ENCODE data around the gene BFSP2. TPM values are rescaled to one million over a fixed set of nuclear protein-coding genes. Genes with fewer than 3 reads are reported as not detected.
A peak's percentile ranks its signal among the peaks of the same experiment; 100 is the strongest.
"Not testable (repeated sequence)": the region's sequence is repeated elsewhere in the genome, so short reads cannot be mapped to it uniquely, and the experiment has no call there.

BFSP2 gene
- total RNA-seq, 2 experiments from 2014 or later = 0.33 TPM; not detected in 1

DNA sequence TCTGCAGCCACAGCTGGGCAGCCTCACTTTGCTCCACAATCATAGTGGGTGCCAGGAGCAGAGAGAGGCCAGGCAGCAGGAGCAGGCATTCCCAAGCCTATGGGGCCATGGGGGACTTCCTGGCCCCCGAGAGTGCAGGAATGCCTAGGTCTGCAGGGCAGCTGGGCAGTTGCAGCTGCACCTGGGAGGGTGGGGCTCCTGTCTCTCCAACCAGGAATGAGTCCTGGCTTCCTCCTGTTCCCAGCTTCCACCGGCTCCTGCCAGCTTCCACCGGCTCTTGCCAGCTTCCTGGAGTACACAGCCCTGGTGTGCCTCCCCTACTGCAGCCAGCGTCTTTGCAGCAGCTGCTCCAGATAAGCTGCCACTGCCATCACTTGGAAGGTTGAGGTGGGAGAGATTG, 87.3 kb downstream of the BFSP2 start:
- H3K27ac Mint-ChIP-seq = no peak overlapping the region
- ChIA-PET POLR2A (no interaction called here), CTCF (interaction anchor here (1.1 to 1.8 kb wide), 2 partner anchors 86 to 91 kb away, joined by 3 to 7 read pairs; partner anchors contain the start of gene CDV3)
- no peak overlapping the region for H3K4me3 Mint-ChIP-seq
- H3K27me3 Mint-ChIP-seq = no peaks in the 10 kb centered on the region
- H3K9me3 Mint-ChIP-seq = peaks cover 7% of the 10 kb centered on the region
- peaks cover 7% of the 10 kb centered on the region for H3K36me3 Mint-ChIP-seq (ENCODE audit: low read depth)
- H3K4me1 Mint-ChIP-seq = peaks cover 38% of the 10 kb centered on the region
- no peak for DNase-seq

DNA sequence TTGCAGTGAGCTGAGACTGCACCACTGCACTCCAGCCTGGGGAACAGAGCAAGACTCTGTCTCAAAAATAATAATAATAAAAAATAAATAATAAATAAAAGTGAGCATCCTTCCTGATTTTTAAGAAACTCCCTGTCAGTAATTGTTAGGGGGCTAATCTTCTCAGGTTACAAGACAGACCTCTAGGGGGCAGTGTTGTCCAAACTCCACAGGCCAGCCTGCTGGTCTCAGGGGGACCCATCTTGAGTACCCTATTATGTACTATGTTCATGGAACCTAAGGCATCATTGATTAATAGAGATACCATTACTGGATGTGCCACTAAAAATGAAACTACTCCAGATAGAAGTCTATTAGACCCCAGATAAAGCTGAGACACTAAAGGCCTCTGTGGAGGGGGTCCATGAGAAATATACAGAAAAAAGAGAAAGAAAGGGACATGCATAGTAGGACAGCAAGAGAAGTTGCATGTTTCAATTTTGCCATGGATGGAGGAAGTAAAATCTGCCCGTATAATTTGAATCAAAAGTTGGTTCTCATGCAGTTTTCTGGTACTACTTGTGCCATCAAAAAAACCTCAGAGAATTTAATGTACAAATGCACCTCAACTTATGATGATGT, 88.2 kb downstream of the BFSP2 start:
- peaks cover 7% of the 10 kb centered on the region for H3K9me3 Mint-ChIP-seq
- ChIA-PET POLR2A (no interaction called here), CTCF (interaction anchor here (0.6 to 4.3 kb wide), 11 partner anchors 8 to 90 kb away, joined by 3 to 18 read pairs (median 5); partner anchors contain the start of gene CDV3)
- peaks cover 46% of the 10 kb centered on the region for H3K4me1 Mint-ChIP-seq
- DNase-seq = peak; percentile 53
- H3K27me3 Mint-ChIP-seq = no peaks in the 10 kb centered on the region
- H3K4me3 Mint-ChIP-seq = no peak overlapping the region
- peaks cover 11% of the 10 kb centered on the region for H3K36me3 Mint-ChIP-seq (ENCODE audit: low read depth)
- H3K27ac Mint-ChIP-seq = peak overlapping the region; percentile 69

DNA sequence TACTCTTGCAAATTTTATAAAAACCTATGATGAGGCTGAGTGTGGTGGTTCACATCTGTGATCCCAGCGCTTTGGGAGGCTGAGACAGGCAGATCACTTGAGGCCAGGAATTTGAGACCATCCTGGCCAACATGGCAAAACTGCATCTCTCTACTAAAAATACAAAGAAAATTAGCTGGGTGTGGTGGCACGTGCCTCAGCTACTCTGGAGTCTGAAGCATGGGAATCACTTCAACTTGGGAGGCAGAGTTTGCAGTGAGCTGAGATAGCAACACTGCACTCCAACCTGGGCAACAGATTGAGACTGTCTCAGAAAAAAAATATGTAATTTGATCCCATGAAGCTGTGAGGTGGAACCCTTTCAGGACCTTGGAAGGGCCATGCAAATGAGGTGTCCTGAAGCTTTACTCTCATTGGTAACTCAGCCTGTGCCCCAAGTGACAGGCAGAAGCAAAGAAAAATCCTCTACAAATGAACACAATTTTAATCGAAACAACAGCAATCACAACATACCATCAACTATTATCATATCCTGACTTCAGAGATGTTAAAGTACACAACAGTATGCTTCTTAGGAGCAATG, 89.0 kb downstream of the BFSP2 start:
- ChIA-PET CTCF (interaction anchor here (0.6 to 4.3 kb wide), 12 partner anchors 9 to 90 kb away, joined by 3 to 18 read pairs (median 4); partner anchors contain the start of gene CDV3), POLR2A (interaction anchor here (0.7 kb wide), 1 partner anchor 108 kb away, joined by 3 read pairs; no protein-coding TSS in a partner anchor)
- H3K36me3 Mint-ChIP-seq (ENCODE audit: low read depth) = peaks cover 11% of the 10 kb centered on the region
- peaks cover 7% of the 10 kb centered on the region for H3K9me3 Mint-ChIP-seq
- no peak overlapping the region for H3K4me3 Mint-ChIP-seq
- H3K27me3 Mint-ChIP-seq = no peaks in the 10 kb centered on the region
- H3K4me1 Mint-ChIP-seq = peaks cover 48% of the 10 kb centered on the region
- H3K27ac Mint-ChIP-seq = no peak overlapping the region
- no peak for DNase-seq

- H3K4me1 Mint-ChIP-seq = peaks cover 48% of the 10 kb centered on the region
- no peak for DNase-seq
These were observed 89.7 kb downstream of the BFSP2 start for GRCh38 chr3:133489466-133490085.

DNA sequence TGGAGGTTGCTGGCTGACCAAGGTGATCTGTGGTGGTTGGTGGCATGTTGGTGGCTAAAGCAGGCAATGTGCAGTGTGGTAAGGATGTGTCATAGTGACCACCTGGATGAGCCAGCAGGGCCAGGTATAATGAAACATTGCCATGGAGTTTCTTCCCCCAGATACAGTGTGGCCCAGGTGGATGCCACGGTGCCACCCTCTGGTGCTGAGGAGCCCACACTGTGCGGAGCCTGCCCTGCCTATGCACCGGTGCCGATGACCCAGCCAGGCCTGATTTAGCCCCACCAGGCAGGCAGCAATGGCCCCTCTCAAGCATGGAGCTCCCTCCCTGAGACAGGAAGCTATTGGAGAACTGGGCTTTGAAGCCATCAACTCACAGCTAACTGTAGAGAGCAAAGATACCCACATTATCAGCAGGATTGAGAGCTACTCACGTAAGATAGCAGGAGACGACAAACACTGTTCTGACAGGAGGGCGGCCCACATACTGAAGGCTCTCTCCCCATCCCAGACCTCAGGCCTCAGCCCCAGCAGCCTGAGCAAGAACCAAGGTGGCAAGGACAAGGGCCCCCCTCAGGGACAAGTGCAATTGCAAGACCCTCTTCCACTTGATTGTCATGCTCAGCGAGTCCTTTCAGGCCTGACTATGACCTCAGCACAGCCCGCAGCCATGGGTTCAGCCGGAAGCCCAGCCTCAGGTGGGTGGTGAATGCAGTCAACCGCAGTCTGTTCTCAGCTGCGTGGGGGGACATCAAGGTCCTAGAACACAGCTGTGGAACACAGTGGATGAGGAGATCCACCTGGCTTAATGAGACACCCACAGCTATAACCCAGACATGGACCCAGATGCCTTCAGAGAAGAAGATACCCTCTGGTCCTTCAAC, 90.9 kb downstream of the BFSP2 start:
- ChIA-PET CTCF (interaction anchor here (0.8 to 4.3 kb wide), 11 partner anchors 9 to 171 kb away, joined by 3 to 18 read pairs (median 3); partner anchors contain the start of gene TOPBP1), POLR2A (interaction anchor here (1.7 kb wide), 1 partner anchor 15 kb away, joined by 4 read pairs; no protein-coding TSS in a partner anchor)
- Mint-ChIP-seq H3K36me3 (ENCODE audit: low read depth) (peaks cover 11% of the 10 kb centered on the region), H3K4me3 (no peak overlapping the region), H3K27me3 (no peaks in the 10 kb centered on the region), H3K4me1 (peaks cover 48% of the 10 kb centered on the region), H3K27ac (peak overlapping the region; percentile 84), H3K9me3 (peaks cover 4% of the 10 kb centered on the region)
- DNase-seq = peak; percentile 45

More at GRCh38 chr3:133489466-133490085, 89.7 kb downstream of the BFSP2 start:
- CTCF ChIA-PET = interaction anchor here (0.5 to 4.3 kb wide), 9 partner anchors 10 to 511 kb away, joined by 3 to 18 read pairs (median 5); partner anchors contain the start of gene CDV3
- peaks cover 7% of the 10 kb centered on the region for H3K9me3 Mint-ChIP-seq
- peaks cover 11% of the 10 kb centered on the region for H3K36me3 Mint-ChIP-seq (ENCODE audit: low read depth)
- no peak overlapping the region for H3K4me3 Mint-ChIP-seq
- POLR2A ChIA-PET = interaction anchor here (0.7 to 1.7 kb wide), 2 partner anchors 16 to 107 kb away, joined by 3 to 4 read pairs; no protein-coding TSS in a partner anchor
- peak overlapping the region; percentile 84 for H3K27ac Mint-ChIP-seq
- no peaks in the 10 kb centered on the region for H3K27me3 Mint-ChIP-seq

- ChIA-PET POLR2A (interaction anchor here (1.7 kb wide), 1 partner anchor 14 kb away, joined by 4 read pairs; no protein-coding TSS in a partner anchor), CTCF (interaction anchor here (0.8 to 4.3 kb wide), 10 partner anchors 8 to 170 kb away, joined by 3 to 18 read pairs (median 4); partner anchors contain the start of gene TOPBP1)
- peaks cover 3% of the 10 kb centered on the region for H3K9me3 Mint-ChIP-seq
- no peak for DNase-seq
- H3K27me3 Mint-ChIP-seq = no peaks in the 10 kb centered on the region
- peaks cover 48% of the 10 kb centered on the region for H3K4me1 Mint-ChIP-seq
- H3K36me3 Mint-ChIP-seq (ENCODE audit: low read depth) = peaks cover 11% of the 10 kb centered on the region
- no peak overlapping the region for H3K4me3 Mint-ChIP-seq
- peak overlapping the region; percentile 84 for H3K27ac Mint-ChIP-seq
These were observed 91.7 kb downstream of the BFSP2 start for GRCh38 chr3:133491481-133492059.

DNA sequence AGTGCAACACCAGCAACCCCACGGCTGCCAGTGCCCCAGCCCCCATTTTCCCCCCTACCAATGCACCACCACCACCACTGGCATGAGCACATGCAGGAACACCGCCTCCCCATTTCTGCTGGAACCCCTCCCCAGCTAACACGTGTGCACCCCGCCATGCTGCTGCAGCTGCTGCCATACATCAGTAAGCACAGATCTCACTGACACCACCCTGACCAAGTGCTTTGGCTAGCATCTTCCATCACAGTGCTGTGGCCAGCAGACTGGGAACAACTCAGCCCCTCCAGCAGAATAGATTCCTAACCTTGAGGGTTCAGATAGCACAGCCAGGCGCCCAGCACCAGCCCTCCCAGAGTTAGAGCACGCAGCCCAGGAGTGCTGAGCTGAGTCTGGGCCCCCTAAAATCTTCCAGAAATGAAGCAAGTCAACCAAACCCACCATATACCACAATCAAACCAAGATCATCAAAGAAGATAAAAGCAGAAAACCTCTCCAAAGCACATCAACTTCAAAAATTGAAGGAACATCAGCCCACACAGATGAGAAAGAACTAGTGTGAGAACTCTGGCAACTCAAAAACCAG, 92.4 kb downstream of the BFSP2 start:
- H3K27me3 Mint-ChIP-seq = no peaks in the 10 kb centered on the region
- POLR2A ChIA-PET = no interaction called here
- no peak overlapping the region for H3K4me3 Mint-ChIP-seq
- H3K27ac Mint-ChIP-seq = peak overlapping the region; percentile 76
- no peaks in the 10 kb centered on the region for H3K9me3 Mint-ChIP-seq
- CTCF ChIA-PET = interaction anchor here (1.0 to 4.3 kb wide), 6 partner anchors 8 to 82 kb away, joined by 3 to 18 read pairs (median 6); no protein-coding TSS in a partner anchor
- peaks cover 8% of the 10 kb centered on the region for H3K36me3 Mint-ChIP-seq (ENCODE audit: low read depth)
- no peak for DNase-seq
- H3K4me1 Mint-ChIP-seq = peaks cover 48% of the 10 kb centered on the region

GRCh38 chr3:133494469-133494868, 94.6 kb downstream of the BFSP2 start:
- no peaks in the 10 kb centered on the region for H3K9me3 Mint-ChIP-seq
- no peak overlapping the region for H3K4me3 Mint-ChIP-seq
- CTCF ChIA-PET = no interaction called here
- POLR2A ChIA-PET = no interaction called here
- DNase-seq = no peak
- peaks cover 43% of the 10 kb centered on the region for H3K4me1 Mint-ChIP-seq
- H3K36me3 Mint-ChIP-seq (ENCODE audit: low read depth) = peaks cover 8% of the 10 kb centered on the region
- H3K27me3 Mint-ChIP-seq = no peaks in the 10 kb centered on the region
- no peak overlapping the region for H3K27ac Mint-ChIP-seq

DNA sequence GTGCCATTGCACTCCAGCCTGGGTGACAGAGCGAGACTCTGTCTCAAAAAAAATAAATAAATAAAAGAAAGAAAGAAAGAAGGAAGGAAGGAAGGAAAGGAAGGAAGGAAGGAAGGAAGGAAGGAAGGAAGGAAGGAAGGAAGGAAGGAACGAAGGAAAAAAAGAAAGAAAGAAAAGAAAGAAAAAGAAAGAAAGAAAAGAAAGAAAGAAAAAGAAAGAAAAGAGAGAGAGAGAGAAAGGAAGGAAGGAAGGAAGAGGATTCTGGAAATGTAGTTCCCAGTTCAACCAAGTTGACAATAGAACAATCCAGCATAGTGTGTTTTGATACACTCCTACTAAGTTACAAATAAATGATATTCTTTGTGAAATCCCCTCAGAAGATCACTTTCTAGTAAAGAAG, 102.7 kb downstream of the BFSP2 start:
- H3K36me3 Mint-ChIP-seq (ENCODE audit: low read depth); DNase-seq; H3K9me3 Mint-ChIP-seq; H3K27me3 Mint-ChIP-seq; H3K4me3 Mint-ChIP-seq; H3K27ac Mint-ChIP-seq; POLR2A ChIA-PET: not testable (repeated sequence)
- CTCF ChIA-PET = interaction anchor here (2.4 kb wide), 1 partner anchor 11 kb away, joined by 8 read pairs; no protein-coding TSS in a partner anchor
- H3K4me1 Mint-ChIP-seq = peaks cover 30% of the 10 kb centered on the region

DNA sequence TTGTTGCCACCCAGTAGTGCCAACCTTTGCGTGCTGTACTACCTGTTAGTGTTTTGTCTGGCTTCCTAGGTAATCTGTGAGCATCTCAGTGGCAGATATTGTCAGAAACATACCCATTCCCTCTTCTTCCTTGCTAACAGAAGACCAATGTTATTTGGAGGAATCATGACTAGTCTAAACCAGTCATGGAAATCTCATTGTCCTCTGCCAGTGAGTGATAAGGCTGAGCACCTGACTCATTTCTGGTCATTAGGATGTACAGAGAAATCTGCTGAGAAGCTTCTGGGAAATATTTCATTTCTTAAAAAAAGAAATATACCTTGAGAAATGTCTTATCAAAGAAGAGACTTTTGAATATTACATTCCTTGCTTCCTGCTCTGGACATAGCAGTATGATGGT, 103.6 kb downstream of the BFSP2 start:
- peaks cover 30% of the 10 kb centered on the region for H3K4me1 Mint-ChIP-seq
- no peak overlapping the region for H3K4me3 Mint-ChIP-seq
- H3K27ac Mint-ChIP-seq = no peak overlapping the region
- H3K27me3 Mint-ChIP-seq = no peaks in the 10 kb centered on the region
- ChIA-PET CTCF (interaction anchor here (0.8 to 1.1 kb wide), 3 partner anchors 12 to 70 kb away, joined by 3 read pairs; partner anchors contain the start of gene CDV3), POLR2A (no interaction called here)
- H3K9me3 Mint-ChIP-seq = peaks cover 3% of the 10 kb centered on the region
- DNase-seq = no peak
- peaks cover 3% of the 10 kb centered on the region for H3K36me3 Mint-ChIP-seq (ENCODE audit: low read depth)

GRCh38 chr3:133504736-133505135, 104.9 kb downstream of the BFSP2 start:
- peaks cover 25% of the 10 kb centered on the region for H3K4me1 Mint-ChIP-seq
- no peak overlapping the region for H3K4me3 Mint-ChIP-seq
- no peaks in the 10 kb centered on the region for H3K27me3 Mint-ChIP-seq
- peaks cover 3% of the 10 kb centered on the region for H3K36me3 Mint-ChIP-seq (ENCODE audit: low read depth)
- DNase-seq = no peak
- H3K9me3 Mint-ChIP-seq = peaks cover 3% of the 10 kb centered on the region
- ChIA-PET POLR2A (no interaction called here), CTCF (interaction anchor here (1.1 kb wide), 2 partner anchors 16 to 69 kb away, joined by 3 read pairs; partner anchors contain the start of gene CDV3)
- H3K27ac Mint-ChIP-seq = no peak overlapping the region
